Ovary (tissue), 3 donors: Measurements from ENCODE around the gene DDX6.
"Not testable (repeated sequence)": the region's sequence is repeated elsewhere in the genome, so short reads cannot be mapped to it uniquely, and the experiment has no call there.

Experiments used
- CTCF ChIP-seq, 3 donors: fragments of 450-650 bp in 2 of 3; fragments of 200-600 bp in 1 of 3; IDR thresholded peaks; one replicate each; pipeline versions ENCODE4 v1.5.1 to v1.8.0; 2016 to 2022; ENCODE audit warnings: antibody characterized with exemption in 3 of 3, mild to moderate bottlenecking in 1 of 3
- EP300 ChIP-seq: sonication (generic); formaldehyde crosslinking; IDR thresholded peaks from one replicate; pipeline ENCODE4 v1.6.1; 2017; ENCODE audit warnings: antibody characterized with exemption
- POLR2A ChIP-seq: fragments of 450-650 bp; IDR thresholded peaks from one replicate; pipeline ENCODE4 v1.6.1; 2017; ENCODE audit warnings: antibody characterized with exemption, mild to moderate bottlenecking, moderate library complexity
- donor health status: DM: no; HTN: no; CAD: no.

DNA sequence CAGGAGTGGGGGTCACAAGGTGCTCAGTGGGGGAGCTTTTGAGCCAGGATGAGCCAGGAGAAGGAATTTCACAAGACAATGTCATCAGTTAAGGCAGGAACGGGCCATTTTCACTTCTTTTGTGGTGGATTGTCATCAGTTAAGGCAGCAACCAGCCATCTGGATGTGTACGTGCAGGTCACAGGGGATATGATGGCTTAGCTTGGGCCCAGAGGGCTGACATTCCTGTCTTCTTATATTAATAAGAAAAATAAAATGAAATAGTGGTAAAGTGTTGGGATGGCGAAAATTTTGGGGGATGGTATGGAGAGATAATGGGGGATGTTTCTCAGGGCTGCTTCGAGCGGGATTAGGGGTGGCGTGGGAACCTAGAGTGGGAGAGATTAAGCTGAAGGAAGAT is 73.7 kb downstream of the DDX6 start:
- TF ChIP-seq POLR2A; CTCF (IDR thresholded peaks at IDR 0.05); EP300: not testable (repeated sequence)
